ENCODE data around the gene DNAH11. TPM values are rescaled to one million over a fixed set of nuclear protein-coding genes. Genes with fewer than 3 reads are reported as not detected.

The DNAH11 gene
- total and polyA plus RNA-seq, 2 of the 8 experiments (the other 6 are each of a cell fraction or from before 2014, with no cell fraction given) = 1.8 to 4.9 TPM

DNA sequence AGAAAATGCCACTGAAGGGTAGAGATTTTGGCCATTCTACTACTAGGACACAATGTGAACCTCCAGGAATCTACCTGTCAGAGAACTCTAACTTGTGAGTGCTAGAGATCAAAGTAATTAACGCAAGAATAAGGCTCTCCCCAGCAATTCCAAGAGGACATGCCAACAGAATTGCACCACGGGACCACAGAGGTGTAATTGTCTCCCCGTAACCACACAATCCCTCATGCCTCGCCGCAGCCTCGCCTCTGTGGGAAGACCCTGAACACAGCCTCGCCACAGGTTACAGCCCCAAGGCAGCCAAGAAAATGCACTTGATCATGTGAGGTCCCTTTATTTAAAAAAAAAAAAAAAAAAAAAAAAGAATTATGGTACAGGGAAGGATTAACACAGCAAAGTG lies 373.3 kb downstream of the DNAH11 start:
- TF ChIP-seq CBX5 (IDR thresholded peaks at IDR 0.05; ENCODE audit: low read depth, low read length) (no peak), KDM5A (IDR thresholded peaks at IDR 0.05; ENCODE audit: low read length) (no peak), EGR1 (IDR thresholded peaks at IDR 0.05; ENCODE audit: borderline replicate concordance, low read depth, low read length) (no peak), PHF8 (conservative IDR thresholded peaks at IDR 0.05; ENCODE audit: low read depth, low read length) (no peak), BRCA1 (IDR thresholded peaks at IDR 0.05; ENCODE audit: low read depth, low read length) (no peak), TBP (IDR thresholded peaks at IDR 0.05; ENCODE audit: low read depth, low read length) (no peak), USF2 (IDR thresholded peaks at IDR 0.05; ENCODE audit: low read length) (no peak), SIX5 (IDR thresholded peaks at IDR 0.05; ENCODE audit: low read depth, low read length) (no peak), RFX5 (IDR thresholded peaks at IDR 0.05; ENCODE audit: borderline replicate concordance, low read depth, low read length) (no peak), JUN (IDR thresholded peaks at IDR 0.05; ENCODE audit: low read depth, low read length) (no peak), FOSL1 (IDR thresholded peaks at IDR 0.05; ENCODE audit: insufficient read depth, low read depth, low read length) (no peak), SP2 (IDR thresholded peaks at IDR 0.05; ENCODE audit: low read length) (no peak), TCF12 (IDR thresholded peaks at IDR 0.05; ENCODE audit: low read depth, low read length) (no peak), JUND (IDR thresholded peaks at IDR 0.05; ENCODE audit: low read length) (no peak), POLR2AphosphoS5 (IDR thresholded peaks at IDR 0.05; ENCODE audit: low read depth, low read length) (no peak)
- Histone ChIP-seq H3K36me3 (ENCODE audit: control insufficient read depth in 2 of 4, insufficient read depth in 4 of 4, low read length in 3 of 4) (peaks cover 10 to 42% (median 23%) of the 10 kb centered on the region in 4 experiments), H3K27me3 (replicated peaks in 1 of 4; ENCODE audit: control insufficient read depth in 3 of 4, extremely low read depth in 1 of 4, insufficient read depth in 3 of 4, low read length in 3 of 4) (no peaks in the 10 kb centered on the region), H3K18ac (ENCODE audit: extremely low read depth, low read length) (no peak overlapping the region), H4K91ac (replicated peaks; ENCODE audit: insufficient read length, low read length) (no peak overlapping the region), H3K14ac (ENCODE audit: insufficient read length) (no peak overlapping the region), H3K4me1 (replicated peaks in 1 of 4; ENCODE audit: control insufficient read depth in 3 of 4, insufficient read depth in 4 of 4, low read length in 3 of 4) (peaks cover 0 to 7% (median 3%) of the 10 kb centered on the region in 4 experiments; a peak in 2 of 7 replicates), H3K56ac (replicated peaks; ENCODE audit: insufficient read length, low read depth, low read length) (no peak overlapping the region), H3K27ac (ENCODE audit: low read depth, low read length) (no peak overlapping the region), H3K9me3 (ENCODE audit: insufficient read depth in 2 of 2, low read depth in 1 of 2, low read length in 1 of 2) (no peaks in the 10 kb centered on the region), H4K20me1 (replicated peaks in 1 of 2; ENCODE audit: control insufficient read depth in 1 of 2, insufficient read depth in 2 of 2, low read length in 2 of 2) (peaks cover 3 to 10% of the 10 kb centered on the region in 2 experiments), H2BK5ac (ENCODE audit: low read depth, low read length) (no peak overlapping the region), H3K23me2 (ENCODE audit: low read depth, low read length) (no peaks in the 10 kb centered on the region), H2BK12ac (ENCODE audit: low read depth, low read length) (no peak overlapping the region), H2BK15ac (ENCODE audit: low read length) (no peak overlapping the region), H4K8ac (ENCODE audit: extremely low read depth, insufficient read depth, low read length) (no peak overlapping the region), H2BK120ac (replicated peaks; ENCODE audit: low read depth, low read length) (no peak overlapping the region), H2BK20ac (ENCODE audit: low read length) (no peak overlapping the region), H3K4me3 (ENCODE audit: extremely low read depth in 1 of 4, insufficient read depth in 2 of 4, low read depth in 3 of 4, low read length in 4 of 4) (no peak overlapping the region), H3K4me2 (ENCODE audit: insufficient read depth in 1 of 2, low read depth in 2 of 2, low read length in 2 of 2) (no peak overlapping the region), H3K79me1 (ENCODE audit: low read depth, low read length) (peaks cover 16% of the 10 kb centered on the region), H4K5ac (ENCODE audit: insufficient read length, low read depth, low read length) (no peak overlapping the region), H3K4ac (replicated peaks; ENCODE audit: insufficient read length, low read depth, low read length) (no peak overlapping the region), H3K9ac (replicated peaks in 1 of 4; ENCODE audit: extremely low read depth in 1 of 4, low read depth in 3 of 4, low read length in 3 of 4) (no peak overlapping the region), H2AK5ac (ENCODE audit: low read depth, low read length) (no peak overlapping the region), H3K23ac (ENCODE audit: insufficient read length) (no peak overlapping the region), H2AFZ (ENCODE audit: low read length) (no peak overlapping the region), H3K79me2 (ENCODE audit: control insufficient read depth in 1 of 2, insufficient read depth in 2 of 2, low read length in 2 of 2) (peaks cover 3 to 56% of the 10 kb centered on the region in 2 experiments; a peak in 3 of 4 replicates)
- FAIRE-seq (no peak), DNase-seq (ENCODE audit: low read depth in 1 of 2, low spot score in 2 of 2) (no peak)
- 96% methylated on average over 7 of the region's 7 CpGs; no CpG with 5 or more reads in 1 of the 2 experiments for WGBS, 2 experiments (ENCODE audit: extremely low coverage in 1 of 2, insufficient coverage in 1 of 2, insufficient read length in 1 of 2, insufficient replicate concordance in 2 of 2, low coverage in 1 of 2, low lambda C conversion rate in 2 of 2, missing lambda C conversion rate in 1 of 2)
- POLR2A ChIA-PET (ENCODE audit: partially characterized antibody) = no interaction called here
- CTCF ChIA-PET (ENCODE audit: partially characterized antibody) = no interaction called here
